ENCODE results near the gene GRHL1.

The GRHL1 gene

DNA sequence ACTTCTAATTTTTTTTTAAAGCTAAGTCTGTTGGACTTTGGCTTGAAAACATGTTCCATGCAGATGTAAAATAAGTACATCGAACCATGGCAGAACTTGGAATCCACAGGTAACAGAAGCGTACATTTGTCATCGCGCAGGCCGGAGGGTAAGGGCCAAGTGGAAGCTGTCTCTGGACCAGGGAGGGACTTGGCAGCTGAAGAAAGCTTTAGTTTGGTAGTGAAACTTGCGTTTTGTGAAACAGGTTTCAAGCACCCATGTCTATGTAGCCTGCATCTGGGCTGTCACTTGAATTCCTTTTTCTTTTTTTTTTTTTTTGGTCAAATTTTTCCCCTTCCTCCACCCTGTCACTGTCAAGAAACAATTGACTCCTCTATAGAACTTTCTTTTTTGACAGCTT is 20.4 kb downstream of the GRHL1 start:
- Histone ChIP-seq H3K4me2 (ENCODE audit: low read length) (no peak overlapping the region), H2AFZ (ENCODE audit: low read depth, low read length) (no peak overlapping the region), H3K4me1 (ENCODE audit: low read length) (peaks cover 24% of the 10 kb centered on the region), H3K27ac (ENCODE audit: low read length) (no peak overlapping the region), H3K79me2 (ENCODE audit: low read length) (no peaks in the 10 kb centered on the region), H3K9ac (ENCODE audit: low read length) (no peak overlapping the region), H3K27me3 (ENCODE audit: low read depth, low read length) (no peaks in the 10 kb centered on the region), H3K4me3 (ENCODE audit: low read length) (no peak overlapping the region), H3K36me3 (replicated peaks; ENCODE audit: low read depth, low read length) (no peaks in the 10 kb centered on the region), H4K20me1 (ENCODE audit: insufficient read depth, low read length) (no peaks in the 10 kb centered on the region), H3K9me3 (ENCODE audit: insufficient read depth, low read length) (no peaks in the 10 kb centered on the region)
- TF ChIP-seq CTCF (IDR thresholded peaks at IDR 0.05; ENCODE audit: low read depth, low read length) (no peak), EZH2phosphoT487 (IDR thresholded peaks at IDR 0.05; ENCODE audit: low read depth) (no peak)

DNA sequence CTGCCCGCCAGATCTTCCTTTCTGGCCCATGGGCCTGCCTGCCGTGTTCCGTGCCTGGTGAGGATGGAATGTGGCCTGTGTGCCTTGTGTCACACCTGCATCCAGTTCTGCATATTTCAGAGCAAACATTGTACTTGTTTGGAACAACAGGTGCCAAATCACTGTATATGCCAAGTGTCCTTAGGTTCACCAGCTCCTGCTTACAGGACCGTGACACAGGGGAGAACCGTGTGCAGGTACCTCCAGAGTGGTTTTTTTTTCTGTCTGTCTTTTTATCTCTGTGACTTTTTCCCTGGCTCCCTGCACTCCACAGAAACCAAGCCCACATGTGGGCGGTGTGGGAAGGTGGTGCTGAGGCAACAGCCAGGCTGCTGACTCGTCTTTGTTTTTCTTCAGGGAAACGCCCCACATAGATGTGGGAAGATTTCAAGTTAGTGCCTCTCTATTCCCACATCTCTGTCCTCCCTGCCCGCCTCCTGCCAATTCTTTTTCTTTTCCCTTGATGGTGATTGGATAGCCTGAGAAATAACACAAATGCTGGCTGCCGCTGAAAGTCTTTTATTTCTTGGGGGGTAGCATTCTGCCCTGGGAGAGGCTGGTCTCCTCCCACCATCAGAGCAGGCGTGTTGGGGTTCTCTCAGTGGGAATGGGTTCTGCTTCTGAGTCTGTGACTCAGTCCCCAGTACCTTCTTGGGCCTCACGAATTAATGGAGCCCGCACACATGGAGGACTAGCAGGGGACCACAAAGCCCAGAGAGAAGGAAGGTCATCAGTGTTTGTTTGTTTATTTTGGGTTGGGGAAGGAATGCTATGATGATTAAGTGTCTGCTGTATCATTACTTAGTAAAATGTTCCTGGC is 21.4 kb downstream of the GRHL1 start:
- Histone ChIP-seq H4K20me1 (ENCODE audit: insufficient read depth, low read length) (no peaks in the 10 kb centered on the region), H3K27ac (ENCODE audit: low read length) (no peak overlapping the region), H3K9me3 (ENCODE audit: insufficient read depth, low read length) (no peaks in the 10 kb centered on the region), H2AFZ (ENCODE audit: low read depth, low read length) (no peak overlapping the region), H3K27me3 (ENCODE audit: low read depth, low read length) (no peaks in the 10 kb centered on the region), H3K79me2 (ENCODE audit: low read length) (no peaks in the 10 kb centered on the region), H3K4me2 (ENCODE audit: low read length) (no peak overlapping the region), H3K4me1 (ENCODE audit: low read length) (peaks cover 14% of the 10 kb centered on the region), H3K36me3 (replicated peaks; ENCODE audit: low read depth, low read length) (no peaks in the 10 kb centered on the region), H3K9ac (ENCODE audit: low read length) (no peak overlapping the region), H3K4me3 (ENCODE audit: low read length) (no peak overlapping the region)
- no peak for TF ChIP-seq EZH2phosphoT487 (IDR thresholded peaks at IDR 0.05; ENCODE audit: low read depth)
- TF ChIP-seq CTCF (IDR thresholded peaks at IDR 0.05; ENCODE audit: low read depth, low read length), result no peak

- Histone ChIP-seq H3K4me1 (ENCODE audit: low read length) (peaks cover 6% of the 10 kb centered on the region), H3K9me3 (ENCODE audit: insufficient read depth, low read length) (no peaks in the 10 kb centered on the region), H3K36me3 (replicated peaks; ENCODE audit: low read depth, low read length) (peaks cover 4% of the 10 kb centered on the region), H3K79me2 (ENCODE audit: low read length) (no peaks in the 10 kb centered on the region), H2AFZ (ENCODE audit: low read depth, low read length) (no peak overlapping the region), H3K27me3 (ENCODE audit: low read depth, low read length) (no peaks in the 10 kb centered on the region), H3K4me2 (ENCODE audit: low read length) (no peak overlapping the region), H3K27ac (ENCODE audit: low read length) (no peak overlapping the region), H3K9ac (ENCODE audit: low read length) (no peak overlapping the region), H4K20me1 (ENCODE audit: insufficient read depth, low read length) (no peaks in the 10 kb centered on the region), H3K4me3 (ENCODE audit: low read length) (no peak overlapping the region)
- TF ChIP-seq CTCF (IDR thresholded peaks at IDR 0.05; ENCODE audit: low read depth, low read length), result no peak
- TF ChIP-seq EZH2phosphoT487 (IDR thresholded peaks at IDR 0.05; ENCODE audit: low read depth), result no peak
Measured at GRCh38 chr2:9973690-9974089, 22.2 kb downstream of the GRHL1 start.

- H3K27ac ChIP-seq (ENCODE audit: low read length), result no peak overlapping the region
- H3K4me3 ChIP-seq (ENCODE audit: low read length), result no peak overlapping the region
- no peaks in the 10 kb centered on the region for H4K20me1 ChIP-seq (ENCODE audit: insufficient read depth, low read length)
- H3K4me2 ChIP-seq (ENCODE audit: low read length), result no peak overlapping the region
- no peaks in the 10 kb centered on the region for H3K4me1 ChIP-seq (ENCODE audit: low read length)
- peaks cover 4% of the 10 kb centered on the region for H3K36me3 ChIP-seq (replicated peaks; ENCODE audit: low read depth, low read length)
- no peak overlapping the region for H3K9ac ChIP-seq (ENCODE audit: low read length)
- no peak overlapping the region for H2AFZ ChIP-seq (ENCODE audit: low read depth, low read length)
- no peaks in the 10 kb centered on the region for H3K9me3 ChIP-seq (ENCODE audit: insufficient read depth, low read length)
- H3K79me2 ChIP-seq (ENCODE audit: low read length), result no peaks in the 10 kb centered on the region
- no peak for TF ChIP-seq CTCF (IDR thresholded peaks at IDR 0.05; ENCODE audit: low read depth, low read length)
- no peak for TF ChIP-seq EZH2phosphoT487 (IDR thresholded peaks at IDR 0.05; ENCODE audit: low read depth)
- no peaks in the 10 kb centered on the region for H3K27me3 ChIP-seq (ENCODE audit: low read depth, low read length)
Measured at GRCh38 chr2:9974343-9974742, 22.9 kb downstream of the GRHL1 start.
